Type B pancreatic cell (in vitro differentiated cells): ENCODE results near the gene SURF2. TPM values are rescaled to one million over a fixed set of nuclear protein-coding genes. Genes with fewer than 3 reads are reported as not detected.
"Not testable (repeated sequence)": the region's sequence is repeated elsewhere in the genome, so short reads cannot be mapped to it uniquely, and the experiment has no call there.

Experiments
- DNase-seq: peaks from one replicate; pipeline ENCODE4 v3.0.0; 2021; ENCODE audit warnings: mixed read lengths; ENCODE audit not compliant: unreplicated experiment; ENCODE audit errors: extremely low spot score
- H3K27ac Mint-ChIP-seq: 2 replicates; pipeline ENCODE4 v1.8.0; 2021; ENCODE audit warnings: mild to moderate bottlenecking, mixed read lengths
- H3K27me3 Mint-ChIP-seq: 2 replicates; pipeline ENCODE4 v1.8.0; 2021; ENCODE audit warnings: mixed read lengths
- H3K36me3 Mint-ChIP-seq: 2 replicates; pipeline ENCODE4 v1.8.0; 2021; ENCODE audit warnings: mixed read lengths
- H3K4me1 Mint-ChIP-seq: one replicate; pipeline ENCODE4 v1.8.0; 2021; ENCODE audit warnings: mixed read lengths; ENCODE audit not compliant: unreplicated experiment
- H3K4me3 Mint-ChIP-seq: 2 replicates; pipeline ENCODE4 v1.8.0; 2021; ENCODE audit warnings: mild to moderate bottlenecking, mixed read lengths
- H3K9me3 Mint-ChIP-seq: 2 replicates; pipeline ENCODE4 v1.8.0; 2021; ENCODE audit warnings: mixed read lengths
- CTCF ChIP-seq: fragments of 200-600 bp; sonication (generic); conservative IDR thresholded peaks from 2 replicates; pipeline ENCODE4 v1.5.0; 2021; ENCODE audit warnings: antibody characterized with exemption, mild to moderate bottlenecking
- total RNA-seq: library from RNA; stranded (reverse); gene quantifications from 2 replicates; pipeline ENCODE4 v1.2.1, GENCODE V29; 2021; ENCODE audit warnings: low replicate concordance

SURF2 gene
- total RNA-seq, 1 donor from 2014 or later = 23.5 TPM

- Mint-ChIP-seq H3K4me1 (no peaks in the 10 kb centered on the region), H3K36me3 (no peaks in the 10 kb centered on the region), H3K9me3 (no peaks in the 10 kb centered on the region), H3K27me3 (no peaks in the 10 kb centered on the region), H3K27ac (no peak overlapping the region), H3K4me3 (no peak overlapping the region)
- DNase-seq = no peak
- TF ChIP-seq CTCF = no peak
These were observed 33.2 kb downstream of the SURF2 start for GRCh38 chr9:133389562-133389961.

DNA sequence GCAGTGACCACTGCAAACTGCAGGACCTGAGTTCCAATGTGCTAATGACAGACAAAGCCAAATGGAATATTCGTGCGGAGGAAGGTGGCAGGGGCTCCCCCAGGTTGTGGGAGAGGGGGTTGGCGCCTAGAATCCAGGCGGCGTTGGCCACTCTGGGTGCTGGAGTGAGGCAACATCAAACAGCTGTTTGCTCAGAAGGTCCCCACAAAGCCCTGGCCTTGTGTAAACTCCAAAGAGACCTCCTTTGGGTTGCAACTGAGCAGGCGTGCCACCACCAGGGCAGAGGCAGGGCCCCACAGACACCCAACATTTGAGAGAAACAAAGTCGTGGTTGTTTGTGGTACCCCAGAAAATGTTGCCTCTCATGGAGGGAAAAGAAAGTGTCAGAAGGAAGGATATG lies 34.4 kb downstream of the SURF2 start:
- no peaks in the 10 kb centered on the region for H3K36me3 Mint-ChIP-seq
- H3K27ac Mint-ChIP-seq = no peak overlapping the region
- DNase-seq = no peak
- TF ChIP-seq CTCF = no peak
- H3K4me3 Mint-ChIP-seq = no peak overlapping the region
- no peaks in the 10 kb centered on the region for H3K4me1 Mint-ChIP-seq
- H3K27me3 Mint-ChIP-seq = peaks cover under 1% of the 10 kb centered on the region
- no peaks in the 10 kb centered on the region for H3K9me3 Mint-ChIP-seq

GRCh38 chr9:133391449-133391848 lies 35.1 kb downstream of the SURF2 start:
- not testable (repeated sequence) for H3K27me3 Mint-ChIP-seq, DNase-seq, H3K4me3 Mint-ChIP-seq, H3K4me1 Mint-ChIP-seq, H3K36me3 Mint-ChIP-seq, H3K27ac Mint-ChIP-seq, H3K9me3 Mint-ChIP-seq

- not testable (repeated sequence) for H3K36me3 Mint-ChIP-seq, H3K27me3 Mint-ChIP-seq, H3K4me3 Mint-ChIP-seq, H3K27ac Mint-ChIP-seq, H3K4me1 Mint-ChIP-seq, H3K9me3 Mint-ChIP-seq, DNase-seq
These were observed 36.0 kb downstream of the SURF2 start for GRCh38 chr9:133392308-133392707.

DNA sequence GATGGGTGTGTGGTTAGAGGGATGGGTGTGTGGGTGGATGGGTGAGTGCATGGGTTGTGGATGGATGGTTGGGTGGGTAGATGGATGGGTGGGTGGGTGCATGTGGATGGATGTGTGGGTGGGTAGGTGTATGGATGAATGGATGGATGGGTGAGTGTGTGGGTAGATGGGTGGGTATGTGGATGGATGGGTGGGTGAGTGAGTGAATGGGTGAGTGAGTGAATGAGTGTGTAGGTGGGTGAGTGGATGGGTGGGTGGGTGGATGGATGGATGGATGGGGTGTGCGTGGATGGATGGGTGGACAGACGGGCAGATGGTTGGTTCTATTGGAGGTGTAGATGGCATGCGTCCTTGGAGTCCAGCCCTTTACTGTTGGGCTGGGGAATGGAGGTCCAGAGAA lies 37.0 kb downstream of the SURF2 start:
- Mint-ChIP-seq H3K4me1 (no peaks in the 10 kb centered on the region), H3K27me3 (peaks cover 10% of the 10 kb centered on the region), H3K27ac (no peak overlapping the region), H3K36me3 (no peaks in the 10 kb centered on the region), H3K4me3 (no peak overlapping the region), H3K9me3 (no peaks in the 10 kb centered on the region)
- no peak for DNase-seq
- TF ChIP-seq CTCF = no peak

DNA sequence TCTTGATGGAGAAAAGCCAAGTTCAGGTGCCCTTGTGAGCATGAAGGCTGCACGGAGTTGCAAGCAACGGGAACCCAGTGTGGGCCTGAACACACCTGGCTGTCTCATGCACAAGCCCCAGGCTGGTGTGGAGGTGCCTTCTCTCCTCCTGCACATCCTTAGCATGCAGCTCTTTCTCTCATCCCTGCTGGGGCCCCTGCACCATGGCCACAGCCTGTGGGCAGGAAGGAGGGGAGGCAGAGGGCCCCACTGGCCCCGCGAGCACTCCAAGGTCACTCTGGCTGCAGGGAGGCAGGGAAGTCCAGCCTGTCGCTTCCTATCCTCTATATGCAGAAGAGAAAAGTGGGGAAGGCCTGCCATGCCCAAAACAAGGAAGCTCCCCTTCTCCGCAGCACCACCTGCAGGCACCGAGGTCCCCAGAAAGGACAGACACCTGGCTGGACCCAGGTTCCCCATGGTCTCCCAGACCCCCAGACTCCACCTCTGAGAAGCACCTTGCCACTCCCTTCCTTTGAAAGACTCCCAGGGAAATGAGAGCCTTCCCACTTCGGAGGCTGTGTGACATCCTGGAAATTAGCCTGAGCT lies 38.4 kb downstream of the SURF2 start:
- no peak for DNase-seq
- no peak overlapping the region for H3K27ac Mint-ChIP-seq
- no peak for TF ChIP-seq CTCF
- no peaks in the 10 kb centered on the region for H3K4me1 Mint-ChIP-seq
- no peaks in the 10 kb centered on the region for H3K9me3 Mint-ChIP-seq
- peaks cover 10% of the 10 kb centered on the region for H3K27me3 Mint-ChIP-seq
- no peak overlapping the region for H3K4me3 Mint-ChIP-seq
- H3K36me3 Mint-ChIP-seq = no peaks in the 10 kb centered on the region

GRCh38 chr9:133396952-133397351 lies 40.6 kb downstream of the SURF2 start:
- H3K9me3 Mint-ChIP-seq = no peaks in the 10 kb centered on the region
- no peaks in the 10 kb centered on the region for H3K4me1 Mint-ChIP-seq
- DNase-seq = no peak

More at GRCh38 chr9:133396952-133397351, 40.6 kb downstream of the SURF2 start:
- no peak overlapping the region for H3K4me3 Mint-ChIP-seq
- TF ChIP-seq CTCF = peak; percentile 44
- H3K36me3 Mint-ChIP-seq = no peaks in the 10 kb centered on the region
- H3K27ac Mint-ChIP-seq = no peak overlapping the region
- H3K27me3 Mint-ChIP-seq = peaks cover 10% of the 10 kb centered on the region
